Prostate gland (tissue), 2 donors: Measurements from ENCODE around the gene OPRM1.

Experiments
- POLR2A ChIP-seq: fragments of 450-650 bp; IDR thresholded peaks from one replicate; pipeline ENCODE4 v1.6.1; 2016; ENCODE audit warnings: antibody characterized with exemption, mild to moderate bottlenecking
- POLR2AphosphoS5 ChIP-seq: sonication (generic); formaldehyde crosslinking; IDR thresholded peaks from one replicate; pipeline ENCODE4 v1.6.1; 2017; ENCODE audit warnings: antibody characterized with exemption
- TF ChIP-seq, protein P1 (sequence below), 4 experiments: fragments of 200-600 bp in 2 of 4; fragments of 450-650 bp in 2 of 4; sonication (generic) in 2 of 4; IDR thresholded peaks; 1 replicate in 3 of 4; 2 replicates in 1 of 4; pipeline ENCODE4 v1.5.1; 2016 to 2019; ENCODE audit warnings: antibody characterized with exemption in 4 of 4, mild to moderate bottlenecking in 2 of 4, moderate library complexity in 2 of 4

DNA sequence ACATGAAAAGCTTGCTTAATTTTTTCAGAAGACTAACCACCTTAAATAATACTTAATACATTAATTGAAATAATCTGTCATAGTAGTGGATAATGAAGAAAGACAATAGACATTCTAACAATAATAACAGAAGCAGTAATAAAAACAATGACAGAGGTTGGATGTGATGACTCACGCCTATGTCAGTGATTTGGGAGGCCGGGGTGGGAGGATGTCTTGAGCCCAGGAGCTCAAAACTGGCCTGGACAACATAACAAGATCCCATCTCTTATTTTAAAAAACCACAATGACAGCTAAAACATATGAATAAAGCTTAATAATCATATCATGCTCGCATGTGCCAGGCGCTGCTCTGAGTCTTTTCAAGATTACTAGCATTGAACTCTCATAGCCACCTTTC, 212.1 kb downstream of the OPRM1 start:
- no peak for TF ChIP-seq POLR2AphosphoS5
- TF ChIP-seq, protein P1, sequence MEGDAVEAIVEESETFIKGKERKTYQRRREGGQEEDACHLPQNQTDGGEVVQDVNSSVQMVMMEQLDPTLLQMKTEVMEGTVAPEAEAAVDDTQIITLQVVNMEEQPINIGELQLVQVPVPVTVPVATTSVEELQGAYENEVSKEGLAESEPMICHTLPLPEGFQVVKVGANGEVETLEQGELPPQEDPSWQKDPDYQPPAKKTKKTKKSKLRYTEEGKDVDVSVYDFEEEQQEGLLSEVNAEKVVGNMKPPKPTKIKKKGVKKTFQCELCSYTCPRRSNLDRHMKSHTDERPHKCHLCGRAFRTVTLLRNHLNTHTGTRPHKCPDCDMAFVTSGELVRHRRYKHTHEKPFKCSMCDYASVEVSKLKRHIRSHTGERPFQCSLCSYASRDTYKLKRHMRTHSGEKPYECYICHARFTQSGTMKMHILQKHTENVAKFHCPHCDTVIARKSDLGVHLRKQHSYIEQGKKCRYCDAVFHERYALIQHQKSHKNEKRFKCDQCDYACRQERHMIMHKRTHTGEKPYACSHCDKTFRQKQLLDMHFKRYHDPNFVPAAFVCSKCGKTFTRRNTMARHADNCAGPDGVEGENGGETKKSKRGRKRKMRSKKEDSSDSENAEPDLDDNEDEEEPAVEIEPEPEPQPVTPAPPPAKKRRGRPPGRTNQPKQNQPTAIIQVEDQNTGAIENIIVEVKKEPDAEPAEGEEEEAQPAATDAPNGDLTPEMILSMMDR (IDR thresholded peaks at IDR 0.05): no peak
- TF ChIP-seq POLR2A: no peak
